ENCODE measurements around the gene ADH4.

GRCh38 chr4:99151452-99151851 lies 7.4 kb upstream of the ADH4 start:
- no peak for TF ChIP-seq CTCF (IDR thresholded peaks at IDR 0.05)
- no peak for TF ChIP-seq POLR2A (IDR thresholded peaks at IDR 0.05)
